ENCODE measurements around the gene RARS1. TPM values are rescaled to one million over a fixed set of nuclear protein-coding genes. Genes with fewer than 3 reads are reported as not detected.

The RARS1 gene
- polyA plus RNA-seq, 2 of the 4 experiments (the other 2 are of a cell fraction): 107 to 142 TPM

DNA sequence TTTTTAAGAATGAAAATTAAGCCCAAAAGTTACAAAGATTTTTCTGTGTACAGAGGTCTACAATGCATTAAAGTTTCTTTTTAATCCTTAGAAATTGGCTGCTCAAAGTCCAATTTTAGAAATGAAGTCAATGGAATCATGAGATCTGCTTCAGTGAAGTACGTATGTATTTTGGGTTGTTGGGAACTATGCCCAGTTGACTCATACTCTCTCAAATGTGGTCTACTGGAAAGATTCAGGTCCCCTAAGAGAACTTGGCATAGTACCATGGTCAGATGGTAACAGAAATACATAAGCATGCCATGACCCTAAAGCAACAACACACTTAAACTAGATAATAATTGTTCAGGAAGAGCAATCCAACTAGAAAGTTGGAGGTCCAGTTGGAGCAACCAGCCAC is 65.9 kb downstream of the RARS1 start (continued):
- TF ChIP-seq, protein P1, sequence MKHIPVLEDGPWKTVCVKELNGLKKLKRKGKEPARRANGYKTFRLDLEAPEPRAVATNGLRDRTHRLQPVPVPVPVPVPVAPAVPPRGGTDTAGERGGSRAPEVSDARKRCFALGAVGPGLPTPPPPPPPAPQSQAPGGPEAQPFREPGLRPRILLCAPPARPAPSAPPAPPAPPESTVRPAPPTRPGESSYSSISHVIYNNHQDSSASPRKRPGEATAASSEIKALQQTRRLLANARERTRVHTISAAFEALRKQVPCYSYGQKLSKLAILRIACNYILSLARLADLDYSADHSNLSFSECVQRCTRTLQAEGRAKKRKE (CRISPR knock-in tag; IDR thresholded peaks at IDR 0.05; ENCODE audit: low read depth): no peak
- TF ChIP-seq MAZ (IDR thresholded peaks at IDR 0.05; ENCODE audit: borderline replicate concordance, low read depth, low read length): no peak

DNA sequence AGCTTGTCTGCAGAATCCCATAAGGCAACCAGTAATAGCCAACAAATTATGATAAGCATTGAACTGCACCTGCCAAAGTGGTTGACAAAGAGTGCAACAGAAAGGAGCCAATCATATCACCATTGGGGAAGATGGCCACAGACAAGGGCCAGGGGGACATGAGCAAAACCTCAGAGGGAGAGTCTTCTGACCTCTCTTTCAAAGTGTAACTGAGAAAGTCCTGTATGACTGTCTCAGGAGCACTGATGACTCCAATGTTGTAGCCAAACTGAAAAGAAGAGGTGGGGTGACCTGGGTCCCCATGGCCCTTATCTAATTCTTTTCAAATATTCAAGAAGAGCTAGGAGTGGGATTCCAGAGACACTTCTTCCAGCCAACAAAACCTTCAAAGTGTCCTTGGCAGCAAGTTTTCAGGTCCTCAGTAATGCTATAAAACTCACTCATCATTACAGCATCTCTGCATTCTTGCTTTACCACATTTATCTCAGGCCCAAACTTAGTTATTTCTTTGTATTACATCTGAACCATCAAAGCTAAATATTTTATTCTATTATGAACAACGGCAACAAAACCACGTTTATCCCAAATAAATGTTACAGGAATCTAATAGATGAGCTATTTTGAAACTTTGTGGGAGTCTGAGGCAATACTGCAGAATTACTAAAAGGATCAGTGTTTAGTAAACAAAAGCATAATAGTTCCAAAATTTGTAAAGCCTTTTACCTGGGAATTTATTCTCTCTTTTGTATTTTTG is 67.3 kb downstream of the RARS1 start:
- 87% methylated on average over 2 of the region's 2 CpGs for WGBS (ENCODE audit: missing lambda C conversion rate)
- no peak for TF ChIP-seq KDM1A (IDR thresholded peaks at IDR 0.05; ENCODE audit: low read depth)
- TF ChIP-seq EP300 (IDR thresholded peaks at IDR 0.05): no peak
- TF ChIP-seq CBX2 (IDR thresholded peaks at IDR 0.05; ENCODE audit: borderline replicate concordance, low read depth): no peak
- no peak for DNase-seq (ENCODE audit: low read depth in 1 of 2, low spot score in 1 of 2)
- no peaks in the 10 kb centered on the region for H3K9me3 ChIP-seq
- no peak for ATAC-seq
- H3K4me3 ChIP-seq: no peak overlapping the region
- FAIRE-seq: no peak
- ChIA-PET CTCF (interaction anchor here (0.9 to 1.1 kb wide), 2 partner anchors 17 to 58 kb away, joined by 3 read pairs; no protein-coding TSS in a partner anchor), POLR2A (no interaction called here)
- no peak overlapping the region for H3K27ac ChIP-seq
- no peak overlapping the region for H3K4me2 ChIP-seq
- peaks cover 8% of the 10 kb centered on the region; the same call in 2 of the 3 replicates for H3K4me1 ChIP-seq

DNA sequence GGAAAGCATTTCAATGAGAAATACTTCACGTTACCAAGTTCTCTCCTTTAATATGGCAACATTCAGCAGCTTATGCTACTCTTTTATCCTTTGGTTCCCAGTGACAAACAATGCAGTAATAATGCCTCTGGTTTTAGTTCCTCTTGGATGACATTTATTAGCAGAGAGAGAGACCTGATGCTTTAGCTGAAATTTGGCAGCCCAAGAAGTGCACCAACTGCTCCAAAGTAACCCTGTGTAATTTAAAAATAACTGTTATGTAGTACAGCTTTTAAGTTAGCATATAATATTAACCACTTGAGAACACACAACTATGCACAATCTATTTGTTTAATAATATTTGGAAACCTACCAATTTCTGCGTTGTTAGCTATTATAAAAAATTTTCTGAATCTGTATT is 71.1 kb downstream of the RARS1 start:
- no peaks in the 10 kb centered on the region for H3K9me3 ChIP-seq
- WGBS (ENCODE audit: missing lambda C conversion rate): 90% methylated on average over 2 of the region's 2 CpGs
- H3K4me1 ChIP-seq: peaks cover 13% of the 10 kb centered on the region
- ChIA-PET POLR2A (no interaction called here), CTCF (no interaction called here)
- H3K4me2 ChIP-seq: no peak overlapping the region
- FAIRE-seq: no peak
- no peak overlapping the region for H3K27ac ChIP-seq
- H3K4me3 ChIP-seq: no peak overlapping the region
- DNase-seq (ENCODE audit: low read depth in 1 of 2, low spot score in 1 of 2): no peak
- TF ChIP-seq HOXB5 (CRISPR knock-in tag; IDR thresholded peaks at IDR 0.05) (no peak), ZFP36 (IDR thresholded peaks at IDR 0.05; ENCODE audit: borderline replicate concordance, partially characterized antibody) (no peak), SMC3 (IDR thresholded peaks at IDR 0.05) (no peak), RFX5 (IDR thresholded peaks at IDR 0.05) (no peak), NPAS2 (CRISPR knock-in tag; IDR thresholded peaks at IDR 0.05; ENCODE audit: borderline replicate concordance) (no peak), ESRRA (IDR thresholded peaks at IDR 0.05; ENCODE audit: borderline replicate concordance, low read length) (no peak), GATA3 (IDR thresholded peaks at IDR 0.05; ENCODE audit: borderline replicate concordance) (no peak), RNF2 (IDR thresholded peaks at IDR 0.05; ENCODE audit: borderline replicate concordance, low read depth) (no peak), SREBF2 (IDR thresholded peaks at IDR 0.05) (no peak), CBX8 (IDR thresholded peaks at IDR 0.05) (no peak), FOSB (CRISPR knock-in tag; IDR thresholded peaks at IDR 0.05) (no peak), NFE2L2 (conservative IDR thresholded peaks at IDR 0.05; ENCODE audit: low read length) (no peak), FOXS1 (CRISPR knock-in tag; IDR thresholded peaks at IDR 0.05) (no peak), TP53 (CRISPR knock-in tag; IDR thresholded peaks at IDR 0.05) (no peak), POLR2AphosphoS2 (conservative IDR thresholded peaks at IDR 0.05; ENCODE audit: low read length) (no peak), ZNF302 (CRISPR knock-in tag; IDR thresholded peaks at IDR 0.05) (no peak)
- TF ChIP-seq, protein P2, sequence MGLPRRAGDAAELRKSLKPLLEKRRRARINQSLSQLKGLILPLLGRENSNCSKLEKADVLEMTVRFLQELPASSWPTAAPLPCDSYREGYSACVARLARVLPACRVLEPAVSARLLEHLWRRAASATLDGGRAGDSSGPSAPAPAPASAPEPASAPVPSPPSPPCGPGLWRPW (IDR thresholded peaks at IDR 0.05): no peak
- no peak for ATAC-seq

DNA sequence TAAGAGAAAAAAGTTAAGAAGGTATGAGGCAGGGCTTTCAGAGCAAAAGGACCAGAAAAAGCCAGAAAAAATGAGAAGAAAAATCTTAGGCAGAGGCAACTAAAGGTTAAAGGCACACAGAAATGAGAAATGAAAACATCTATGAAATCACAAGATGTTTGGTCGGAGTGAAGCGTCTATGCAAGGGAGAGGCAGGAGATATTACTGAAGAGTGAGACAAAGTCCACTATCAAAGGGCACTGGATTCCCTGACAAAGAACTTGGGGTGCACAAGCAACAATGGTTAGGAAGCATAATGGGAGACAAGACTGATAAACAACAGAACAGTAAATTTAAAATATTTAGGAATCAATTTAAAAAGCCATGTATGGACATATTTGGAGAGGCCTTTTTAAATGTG is 76.0 kb downstream of the RARS1 start:
- WGBS (ENCODE audit: missing lambda C conversion rate): 22% methylated on average over 2 of the region's 2 CpGs
- CTCF ChIA-PET: no interaction called here
- FAIRE-seq: no peak

More for the DNA sequence above, 76.0 kb downstream of the RARS1 start:
- POLR2A ChIA-PET: no interaction called here
- Histone ChIP-seq H3K4me2 (peak overlapping the region; percentile 61), H3K27ac (peak overlapping the region; percentile 6 to 18; a peak in 1 of 6 replicates), H3K4me3 (no peak overlapping the region), H3K9me3 (no peaks in the 10 kb centered on the region), H3K4me1 (peaks cover 26% of the 10 kb centered on the region)
- DNase-seq (ENCODE audit: low read depth in 1 of 2, low spot score in 1 of 2) (no peak), ATAC-seq (0 out of 6 replicates have a peak, but pooled peaks of 1 of the 2 experiments have one; percentile 31)
- no peak for TF ChIP-seq TFCP2L1 (CRISPR knock-in tag; IDR thresholded peaks at IDR 0.05)
- TF ChIP-seq, protein P3, sequence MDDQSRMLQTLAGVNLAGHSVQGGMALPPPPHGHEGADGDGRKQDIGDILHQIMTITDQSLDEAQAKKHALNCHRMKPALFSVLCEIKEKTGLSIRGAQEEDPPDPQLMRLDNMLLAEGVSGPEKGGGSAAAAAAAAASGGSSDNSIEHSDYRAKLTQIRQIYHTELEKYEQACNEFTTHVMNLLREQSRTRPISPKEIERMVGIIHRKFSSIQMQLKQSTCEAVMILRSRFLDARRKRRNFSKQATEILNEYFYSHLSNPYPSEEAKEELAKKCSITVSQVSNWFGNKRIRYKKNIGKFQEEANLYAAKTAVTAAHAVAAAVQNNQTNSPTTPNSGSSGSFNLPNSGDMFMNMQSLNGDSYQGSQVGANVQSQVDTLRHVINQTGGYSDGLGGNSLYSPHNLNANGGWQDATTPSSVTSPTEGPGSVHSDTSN (IDR thresholded peaks at IDR 0.05): no peak
- TF ChIP-seq, protein P1 (CRISPR knock-in tag; IDR thresholded peaks at IDR 0.05; ENCODE audit: low read depth): no peak
- TF ChIP-seq JUNB (IDR thresholded peaks at IDR 0.05): no peak
- no peak for TF ChIP-seq NFE2L2 (conservative IDR thresholded peaks at IDR 0.05; ENCODE audit: low read length)
- no peak for TF ChIP-seq FOSB (CRISPR knock-in tag; IDR thresholded peaks at IDR 0.05)
- TF ChIP-seq GATA3 (IDR thresholded peaks at IDR 0.05; ENCODE audit: borderline replicate concordance): no peak
- no peak for TF ChIP-seq ZNF302 (CRISPR knock-in tag; IDR thresholded peaks at IDR 0.05)
- TF ChIP-seq ZFP36 (IDR thresholded peaks at IDR 0.05; ENCODE audit: borderline replicate concordance, partially characterized antibody): no peak
- TF ChIP-seq RARB (CRISPR knock-in tag; IDR thresholded peaks at IDR 0.05): no peak
- no peak for TF ChIP-seq JUN (IDR thresholded peaks at IDR 0.05)
- TF ChIP-seq MAFK (IDR thresholded peaks at IDR 0.05; ENCODE audit: partially characterized antibody): no peak
